ENCODE measurements around the gene MINK1. TPM values are rescaled to one million over a fixed set of nuclear protein-coding genes. Genes with fewer than 3 reads are reported as not detected.

MINK1 gene
- total RNA-seq, 1 experiment from 2014 or later = 68.8 TPM

DNA sequence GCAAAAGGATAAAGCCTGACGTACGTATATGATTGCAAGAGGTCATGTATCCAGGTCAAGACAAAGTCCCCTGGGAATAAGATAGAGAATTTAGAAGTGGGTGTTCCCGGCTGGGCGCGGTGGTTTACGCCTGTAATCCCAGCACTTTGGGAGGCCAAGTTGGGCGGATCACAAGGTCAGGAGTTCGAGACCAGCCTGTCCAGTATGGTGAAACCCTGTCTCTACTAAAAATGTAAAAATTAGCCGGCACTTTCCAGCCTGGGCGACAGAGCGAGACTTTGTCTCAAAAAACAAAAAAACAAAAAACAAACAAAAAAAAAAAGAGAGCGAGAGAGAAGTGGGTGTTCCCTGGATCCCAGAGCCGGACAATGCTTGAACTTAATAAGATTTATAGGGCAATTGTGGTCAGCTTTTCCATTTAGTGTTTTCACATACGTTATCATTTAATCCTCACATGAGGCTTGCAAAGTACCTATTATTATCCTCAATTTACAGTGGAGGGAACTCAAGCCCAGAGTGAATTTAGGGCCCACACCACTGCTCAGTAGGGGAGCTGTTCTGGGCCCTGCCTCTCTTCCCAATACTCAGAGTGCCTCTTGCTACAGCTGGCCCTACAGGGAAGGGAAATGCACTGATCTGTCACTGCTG, 44.9 kb upstream of the MINK1 start:
- Mint-ChIP-seq H3K36me3 (ENCODE audit: insufficient read depth in 1 of 3, low read depth in 3 of 3) (no peaks in the 10 kb centered on the region; a peak in 1 of 7 replicates), H3K4me1 (peaks cover 27 to 35% of the 10 kb centered on the region in 2 experiments), H3K9me3 (no peaks in the 10 kb centered on the region; a peak in 1 of 5 replicates), H3K27ac (no peak overlapping the region), H3K27me3 (ENCODE audit: low read depth) (peaks cover 87% of the 10 kb centered on the region), H3K4me3 (peak overlapping the region; percentile 70 to 87)
- Histone ChIP-seq H3K9ac (ENCODE audit: extremely low read depth, insufficient read length, low read length) (no peak overlapping the region), H3K9me3 (ENCODE audit: control insufficient read depth, low read depth, low read length) (no peaks in the 10 kb centered on the region), H3K4me1 (ENCODE audit: insufficient read depth, low read length) (peaks cover 2% of the 10 kb centered on the region; the same call in 1 of the 2 replicates), H4K8ac (replicated peaks; ENCODE audit: insufficient read length, low read depth, low read length) (no peak overlapping the region), H3K27me3 (ENCODE audit: insufficient read depth, low read length) (peaks cover 51% of the 10 kb centered on the region), H2BK15ac (ENCODE audit: low read depth, low read length) (no peak overlapping the region), H3K79me1 (ENCODE audit: insufficient read depth, low read depth, low read length, poor library complexity, severe bottlenecking) (no peaks in the 10 kb centered on the region), H4K5ac (ENCODE audit: insufficient read length, low read depth, low read length) (no peak overlapping the region), H2BK20ac (ENCODE audit: low read depth, low read length, poor library complexity, severe bottlenecking) (no peak overlapping the region), H2AFZ (ENCODE audit: low read length) (no peak overlapping the region), H3K4ac (ENCODE audit: low read depth, low read length) (no peak overlapping the region), H2BK120ac (ENCODE audit: low read depth, low read length, poor library complexity, severe bottlenecking) (no peak overlapping the region), H3K4me2 (ENCODE audit: insufficient read depth, insufficient read length, low read length) (peak overlapping the region; percentile 47), H2AK5ac (ENCODE audit: insufficient read length, low read length) (no peak overlapping the region), H3K14ac (ENCODE audit: insufficient read depth, low read length) (no peak overlapping the region; the same call in 1 of the 2 replicates), H3K23ac (ENCODE audit: insufficient read length, low read depth, low read length) (no peak overlapping the region), H3K18ac (ENCODE audit: insufficient read length, low read depth, low read length) (no peak overlapping the region), H4K91ac (ENCODE audit: insufficient read length, low read depth, low read length) (no peak overlapping the region), H3K79me2 (ENCODE audit: insufficient read depth, low read length) (no peaks in the 10 kb centered on the region), H2BK12ac (ENCODE audit: insufficient read length, low read depth, low read length) (no peak overlapping the region), H4K20me1 (ENCODE audit: control insufficient read depth, insufficient read depth, insufficient read length) (peaks cover 3% of the 10 kb centered on the region), H3K27ac (ENCODE audit: insufficient read length, low read depth, low read length) (no peak overlapping the region), H3K23me2 (ENCODE audit: insufficient read length, low read depth, low read length, poor library complexity, severe bottlenecking) (peaks cover 17% of the 10 kb centered on the region), H3T11ph (ENCODE audit: low read length) (no peak overlapping the region), H2BK5ac (ENCODE audit: insufficient read length, low read length) (no peak overlapping the region), H3K56ac (ENCODE audit: insufficient read length, low read depth, low read length) (no peak overlapping the region)
- WGBS (ENCODE audit: extremely low coverage, insufficient read length, low lambda C conversion rate) = no CpG with 5 or more reads among the region's 14 CpGs
- DNase-seq = no peak
- TF ChIP-seq, protein P1, sequence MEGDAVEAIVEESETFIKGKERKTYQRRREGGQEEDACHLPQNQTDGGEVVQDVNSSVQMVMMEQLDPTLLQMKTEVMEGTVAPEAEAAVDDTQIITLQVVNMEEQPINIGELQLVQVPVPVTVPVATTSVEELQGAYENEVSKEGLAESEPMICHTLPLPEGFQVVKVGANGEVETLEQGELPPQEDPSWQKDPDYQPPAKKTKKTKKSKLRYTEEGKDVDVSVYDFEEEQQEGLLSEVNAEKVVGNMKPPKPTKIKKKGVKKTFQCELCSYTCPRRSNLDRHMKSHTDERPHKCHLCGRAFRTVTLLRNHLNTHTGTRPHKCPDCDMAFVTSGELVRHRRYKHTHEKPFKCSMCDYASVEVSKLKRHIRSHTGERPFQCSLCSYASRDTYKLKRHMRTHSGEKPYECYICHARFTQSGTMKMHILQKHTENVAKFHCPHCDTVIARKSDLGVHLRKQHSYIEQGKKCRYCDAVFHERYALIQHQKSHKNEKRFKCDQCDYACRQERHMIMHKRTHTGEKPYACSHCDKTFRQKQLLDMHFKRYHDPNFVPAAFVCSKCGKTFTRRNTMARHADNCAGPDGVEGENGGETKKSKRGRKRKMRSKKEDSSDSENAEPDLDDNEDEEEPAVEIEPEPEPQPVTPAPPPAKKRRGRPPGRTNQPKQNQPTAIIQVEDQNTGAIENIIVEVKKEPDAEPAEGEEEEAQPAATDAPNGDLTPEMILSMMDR (conservative IDR thresholded peaks at IDR 0.05) = no peak
